GM12874 (cell line): ENCODE results near the gene HSDL2.

ENCODE experiments used
- TF ChIP-seq, protein P1 (sequence below): IDR thresholded peaks from 2 replicates; pipeline ENCODE4 v1.5.1; 2011; ENCODE audit warnings: low read depth, mild to moderate bottlenecking, control low read depth, low read length, moderate library complexity; ENCODE audit not compliant: insufficient read depth

Gene HSDL2

DNA sequence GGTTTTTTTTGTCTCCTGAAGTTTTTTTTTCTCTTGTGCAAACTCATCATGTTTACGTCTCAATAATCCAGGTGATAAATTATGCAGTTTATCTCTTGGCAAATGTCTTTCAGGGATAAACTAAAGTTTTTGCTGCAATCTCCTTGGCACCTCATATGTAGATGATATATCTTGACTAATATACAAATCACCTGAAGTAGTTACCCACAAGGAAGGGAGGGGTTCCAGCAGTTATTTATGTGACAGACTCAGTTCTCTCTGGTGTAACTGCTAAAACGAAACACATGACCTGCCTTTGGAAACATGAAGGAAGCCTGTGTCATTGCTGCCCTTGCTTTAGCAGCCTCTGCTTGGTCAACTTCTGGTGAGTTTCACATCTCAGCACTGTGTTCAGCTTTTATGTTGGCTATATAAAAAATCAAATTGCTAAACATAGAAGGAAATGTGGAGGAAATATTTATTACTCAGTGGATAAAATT is 67.4 kb downstream of the HSDL2 start:
- TF ChIP-seq, protein P1, sequence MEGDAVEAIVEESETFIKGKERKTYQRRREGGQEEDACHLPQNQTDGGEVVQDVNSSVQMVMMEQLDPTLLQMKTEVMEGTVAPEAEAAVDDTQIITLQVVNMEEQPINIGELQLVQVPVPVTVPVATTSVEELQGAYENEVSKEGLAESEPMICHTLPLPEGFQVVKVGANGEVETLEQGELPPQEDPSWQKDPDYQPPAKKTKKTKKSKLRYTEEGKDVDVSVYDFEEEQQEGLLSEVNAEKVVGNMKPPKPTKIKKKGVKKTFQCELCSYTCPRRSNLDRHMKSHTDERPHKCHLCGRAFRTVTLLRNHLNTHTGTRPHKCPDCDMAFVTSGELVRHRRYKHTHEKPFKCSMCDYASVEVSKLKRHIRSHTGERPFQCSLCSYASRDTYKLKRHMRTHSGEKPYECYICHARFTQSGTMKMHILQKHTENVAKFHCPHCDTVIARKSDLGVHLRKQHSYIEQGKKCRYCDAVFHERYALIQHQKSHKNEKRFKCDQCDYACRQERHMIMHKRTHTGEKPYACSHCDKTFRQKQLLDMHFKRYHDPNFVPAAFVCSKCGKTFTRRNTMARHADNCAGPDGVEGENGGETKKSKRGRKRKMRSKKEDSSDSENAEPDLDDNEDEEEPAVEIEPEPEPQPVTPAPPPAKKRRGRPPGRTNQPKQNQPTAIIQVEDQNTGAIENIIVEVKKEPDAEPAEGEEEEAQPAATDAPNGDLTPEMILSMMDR = no peak

DNA sequence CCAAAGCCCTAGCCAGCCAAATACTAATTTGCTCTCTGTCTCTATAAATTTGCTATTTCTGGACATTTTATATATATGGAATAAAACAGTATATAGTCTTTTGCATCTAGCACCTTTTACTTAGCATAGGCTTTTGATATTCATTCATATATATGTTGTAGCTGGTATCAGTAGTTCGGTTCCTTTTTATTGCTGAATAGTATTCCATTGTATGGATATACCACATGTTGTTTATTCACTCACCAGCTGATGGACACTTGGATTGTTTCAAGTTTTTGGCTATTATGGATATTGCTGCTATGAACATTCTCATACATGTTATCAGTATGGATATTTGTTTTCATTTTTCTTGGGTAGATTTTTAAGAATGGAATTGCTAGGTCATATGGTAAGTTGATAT is 82.9 kb downstream of the HSDL2 start:
- TF ChIP-seq, protein P1 = no peak

DNA sequence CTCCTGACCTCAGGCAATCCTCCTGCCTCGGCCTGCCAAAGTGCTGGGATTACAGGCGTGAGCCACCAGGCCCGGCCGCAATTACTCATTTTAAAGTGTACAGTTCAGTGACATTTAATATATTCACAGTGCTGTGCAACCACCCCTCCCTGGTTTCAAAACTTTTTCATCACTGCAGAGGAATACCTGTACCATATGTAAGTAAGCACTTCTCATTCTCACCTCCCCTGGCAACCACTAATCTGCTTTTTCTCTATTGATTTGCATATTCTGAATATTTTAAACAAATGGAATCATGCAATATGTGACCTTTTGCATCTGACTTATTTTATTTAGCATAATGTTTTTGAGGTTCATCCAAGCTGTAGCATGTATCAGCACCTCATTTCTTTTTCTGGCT is 85.4 kb downstream of the HSDL2 start:
- TF ChIP-seq, protein P1 = no peak

DNA sequence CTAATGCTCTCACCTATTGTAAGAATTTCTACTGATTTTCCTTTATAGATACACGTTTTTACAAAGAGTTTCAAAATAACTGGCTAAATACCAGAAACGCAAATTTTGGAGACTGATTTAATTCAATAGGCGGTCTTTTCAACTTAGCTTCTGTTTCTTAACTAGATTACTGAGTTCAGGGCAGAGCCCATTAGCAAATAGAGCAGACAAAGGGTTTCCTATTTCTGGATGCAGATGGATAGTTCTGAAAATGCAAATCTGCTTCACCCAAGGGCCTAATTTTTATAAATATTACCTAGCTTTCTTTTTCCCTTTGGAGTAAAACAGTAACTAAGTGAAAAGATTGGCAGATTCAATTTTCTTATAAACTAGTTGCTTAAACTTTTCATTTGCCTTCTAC is 93.1 kb downstream of the HSDL2 start:
- TF ChIP-seq, protein P1 = no peak

DNA sequence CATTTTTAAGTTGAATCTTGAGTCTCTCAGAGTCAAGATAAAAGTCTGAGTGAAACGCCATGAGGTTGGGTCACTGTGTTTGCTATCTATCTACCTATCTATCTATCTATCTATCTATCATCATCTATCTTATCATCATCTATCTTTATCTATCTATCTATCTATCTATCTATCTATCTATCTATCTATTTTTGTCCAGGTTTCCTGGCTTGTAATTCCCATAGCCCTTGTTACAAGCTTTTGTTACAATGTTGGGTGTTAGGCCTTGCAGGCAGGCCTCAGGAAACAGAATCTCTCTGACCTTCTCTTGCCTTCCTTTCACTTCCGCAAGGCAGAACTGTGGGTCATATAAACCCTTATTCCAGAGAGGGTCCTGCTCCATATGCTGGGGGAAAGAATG is 94.1 kb downstream of the HSDL2 start:
- TF ChIP-seq, protein P1 = no peak

DNA sequence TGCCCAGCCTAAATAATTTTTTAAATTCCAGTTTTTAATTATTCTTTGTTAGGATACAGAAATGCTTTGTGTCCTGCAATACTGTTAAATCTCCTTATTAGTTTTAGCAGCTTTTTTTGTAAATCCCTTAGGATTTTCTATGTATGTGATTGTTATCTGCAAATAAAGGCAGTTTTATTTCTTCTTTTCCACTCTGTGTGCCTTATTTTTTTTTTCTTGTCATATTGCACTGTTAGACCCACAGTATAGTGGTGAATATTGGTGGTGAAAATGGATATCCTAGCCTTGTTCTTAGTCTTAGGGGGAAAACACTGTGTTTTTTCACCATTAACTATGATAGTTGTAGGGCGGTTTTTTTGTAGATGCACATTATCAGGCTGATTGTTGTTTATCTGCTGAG is 95.4 kb downstream of the HSDL2 start:
- TF ChIP-seq, protein P1 = no peak

DNA sequence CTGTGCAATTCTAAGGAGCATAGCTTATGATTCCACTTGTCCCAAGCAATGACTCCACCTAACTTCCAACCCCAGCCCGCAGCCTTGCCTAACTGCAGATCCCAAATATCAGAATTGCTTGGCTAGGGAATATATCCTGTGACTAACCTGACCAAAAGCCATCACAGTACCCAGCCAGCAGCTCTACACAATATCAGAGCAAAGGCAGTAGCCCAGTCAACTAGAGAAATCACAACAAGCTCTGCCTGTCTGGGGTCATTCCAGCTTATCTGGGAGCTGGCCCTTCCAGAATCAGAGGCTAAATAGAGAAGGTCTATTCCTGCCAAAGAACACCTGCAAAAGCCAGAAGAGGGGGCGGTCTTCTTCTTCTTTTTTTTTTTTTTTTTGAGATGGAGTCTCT is 97.4 kb downstream of the HSDL2 start:
- TF ChIP-seq, protein P1 = no peak

DNA sequence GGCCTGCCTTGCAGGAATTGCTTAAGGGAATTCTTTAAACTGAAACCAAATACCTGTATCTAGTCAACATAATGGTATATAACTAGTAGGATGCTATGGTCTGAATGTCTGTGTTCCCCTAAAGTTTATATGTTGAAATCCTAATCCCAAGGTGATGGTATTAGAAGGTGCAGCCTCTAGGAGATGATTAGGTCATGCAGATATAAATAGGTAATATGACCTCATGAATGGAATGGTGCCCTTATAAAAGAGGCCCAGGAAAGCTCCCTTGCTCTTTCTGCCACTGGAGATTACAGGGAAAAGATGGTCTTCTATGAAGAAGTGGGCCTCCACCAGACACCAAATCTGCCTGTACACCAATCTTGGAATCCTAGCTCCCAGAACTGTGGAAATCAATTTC is 99.3 kb downstream of the HSDL2 start:
- TF ChIP-seq, protein P1 = no peak
